ENCODE results near the gene PDE4A.
"Not testable (repeated sequence)": the region's sequence is repeated elsewhere in the genome, so short reads cannot be mapped to it uniquely, and the experiment has no call there.

Gene PDE4A

DNA sequence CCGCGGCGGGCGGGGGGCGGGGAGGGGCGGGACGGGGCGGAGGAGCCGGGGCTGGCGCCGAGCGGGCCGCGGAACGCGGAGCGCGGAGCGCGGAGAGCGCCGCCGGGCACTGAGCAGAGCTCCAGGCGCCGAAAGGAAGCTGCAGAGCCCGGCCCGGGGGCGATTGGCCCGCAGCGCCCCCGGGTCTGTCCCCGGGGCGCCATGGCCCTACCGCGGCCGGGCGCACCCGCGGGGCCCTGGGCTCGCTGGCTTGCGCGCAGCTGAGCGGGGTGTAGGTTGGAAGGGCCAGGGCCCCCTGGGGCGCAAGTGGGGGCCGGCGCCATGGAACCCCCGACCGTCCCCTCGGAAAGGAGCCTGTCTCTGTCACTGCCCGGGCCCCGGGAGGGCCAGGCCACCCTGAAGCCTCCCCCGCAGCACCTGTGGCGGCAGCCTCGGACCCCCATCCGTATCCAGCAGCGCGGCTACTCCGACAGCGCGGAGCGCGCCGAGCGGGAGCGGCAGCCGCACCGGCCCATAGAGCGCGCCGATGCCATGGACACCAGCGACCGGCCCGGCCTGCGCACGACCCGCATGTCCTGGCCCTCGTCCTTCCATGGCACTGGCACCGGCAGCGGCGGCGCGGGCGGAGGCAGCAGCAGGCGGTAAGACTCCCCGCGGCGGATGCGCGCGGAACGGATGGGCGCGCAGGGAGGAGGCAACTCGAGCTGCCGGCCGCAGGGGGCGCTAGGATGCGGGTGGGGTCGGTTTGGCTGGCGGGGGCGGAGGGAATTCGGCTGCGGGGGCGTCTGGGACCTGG, at the start of gene PDE4A:
Gene PDE4A (plus strand): TSS at position 95 of the 796 bp plus-strand sequence. CDS start 227 bp downstream, at position 322.
- in situ Hi-C loops (cut with MboI; ENCODE audit: low sequenced_read_pairs) = no loop called here
- Histone ChIP-seq H3K27me3 (ENCODE audit: low read depth) (no peaks in the 10 kb centered on the region), H3K36me3 (replicated peaks) (no peaks in the 10 kb centered on the region), H3K9me3 (no peaks in the 10 kb centered on the region; the same call in 1 of the 2 replicates), H3K4me3 (peak within 1 kb of the TSS; percentile 60), H3K4me1 (peaks cover 32% of the 10 kb centered on the region)
- DNase-seq (ENCODE audit: low spot score in 2 of 2) = peak; percentile 34 to 84

DNA sequence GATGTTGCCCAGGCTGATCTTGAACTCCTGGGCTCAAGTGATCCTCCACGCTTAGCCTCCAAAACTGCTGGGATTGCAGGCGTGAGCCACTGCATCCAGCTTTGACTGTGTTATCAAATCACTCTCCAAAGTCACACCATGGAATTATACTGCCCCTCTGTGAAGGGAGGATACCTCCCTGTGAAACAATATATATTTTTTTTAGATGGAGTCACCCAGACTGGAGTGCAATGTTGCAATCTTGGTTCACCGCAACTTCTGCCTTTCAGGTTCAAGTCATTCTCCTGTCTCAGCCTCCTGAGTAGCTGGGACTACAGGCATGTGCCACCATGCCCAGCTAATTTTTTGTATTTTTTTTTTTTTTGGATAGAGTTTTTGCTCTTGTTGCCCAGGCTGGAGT, 47.6 kb upstream of the PDE4A start:
- peaks cover 13% of the 10 kb centered on the region for H3K36me3 ChIP-seq (replicated peaks)
- DNase-seq (ENCODE audit: low spot score in 2 of 2) = no peak
- in situ Hi-C loops (cut with MboI; ENCODE audit: low sequenced_read_pairs) = no loop called here

DNA sequence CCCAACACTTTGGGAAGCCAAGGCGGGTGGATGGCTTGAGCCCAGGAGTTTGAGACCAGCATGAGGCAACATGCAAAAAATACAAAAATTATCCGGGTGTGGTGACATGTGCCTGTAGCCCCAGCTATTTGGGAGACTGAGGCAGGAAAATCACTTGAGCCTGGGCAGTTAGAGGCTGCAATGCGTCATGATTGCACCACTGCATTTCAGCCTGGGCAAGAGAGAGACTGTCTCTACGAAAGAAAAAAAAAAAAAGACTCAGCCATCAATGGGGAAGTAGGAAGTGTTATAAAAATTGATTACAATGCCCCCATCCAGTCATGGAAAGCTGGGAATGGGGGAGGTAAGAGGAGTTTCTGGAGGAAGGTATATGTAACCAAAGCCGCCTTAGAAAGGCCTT, 45.4 kb upstream of the PDE4A start:
- in situ Hi-C loops (cut with MboI; ENCODE audit: low sequenced_read_pairs) = no loop called here
- DNase-seq (ENCODE audit: low spot score in 2 of 2) = no peak
- no peaks in the 10 kb centered on the region for H3K27me3 ChIP-seq (ENCODE audit: low read depth)
- H3K36me3 ChIP-seq (replicated peaks) = peaks cover 5% of the 10 kb centered on the region
- no peak overlapping the region for H3K4me3 ChIP-seq
- H3K4me1 ChIP-seq = 0 out of 2 replicates have a peak, but pooled peaks cover 3% of the 10 kb centered on the region
- no peaks in the 10 kb centered on the region for H3K9me3 ChIP-seq

More for the DNA sequence above, 47.6 kb upstream of the PDE4A start:
- Histone ChIP-seq H3K4me1 (no peaks in the 10 kb centered on the region), H3K4me3 (no peak overlapping the region), H3K27me3 (ENCODE audit: low read depth) (no peaks in the 10 kb centered on the region), H3K9me3 (no peaks in the 10 kb centered on the region)

DNA sequence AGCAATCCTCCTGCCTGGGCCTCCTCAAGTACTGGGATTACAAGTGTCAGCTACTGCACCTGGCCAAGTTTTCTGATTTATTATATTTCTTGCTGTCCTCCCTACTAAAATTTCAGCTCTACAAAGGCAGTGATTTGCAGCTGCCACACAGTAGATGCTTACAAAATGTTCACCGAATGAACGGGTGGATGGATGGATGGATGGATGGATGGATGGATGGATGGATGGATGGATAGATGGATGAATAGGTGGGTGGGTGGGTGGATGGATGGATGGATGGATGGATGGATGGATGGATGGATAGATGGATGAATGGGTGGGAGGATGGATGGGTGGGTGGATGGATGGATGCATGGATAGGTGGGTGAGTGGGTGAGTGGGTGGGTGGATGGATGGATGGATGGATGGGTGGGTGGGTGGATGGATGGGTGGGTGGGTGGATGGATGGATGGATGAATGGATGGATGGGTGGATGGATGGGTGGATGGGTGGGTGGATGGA, 43.1 kb upstream of the PDE4A start:
- H3K27me3 ChIP-seq (ENCODE audit: low read depth); DNase-seq (ENCODE audit: low spot score in 2 of 2); H3K36me3 ChIP-seq (replicated peaks); H3K4me3 ChIP-seq; H3K4me1 ChIP-seq; in situ Hi-C loops (cut with MboI; ENCODE audit: low sequenced_read_pairs); H3K9me3 ChIP-seq: not testable (repeated sequence)

DNA sequence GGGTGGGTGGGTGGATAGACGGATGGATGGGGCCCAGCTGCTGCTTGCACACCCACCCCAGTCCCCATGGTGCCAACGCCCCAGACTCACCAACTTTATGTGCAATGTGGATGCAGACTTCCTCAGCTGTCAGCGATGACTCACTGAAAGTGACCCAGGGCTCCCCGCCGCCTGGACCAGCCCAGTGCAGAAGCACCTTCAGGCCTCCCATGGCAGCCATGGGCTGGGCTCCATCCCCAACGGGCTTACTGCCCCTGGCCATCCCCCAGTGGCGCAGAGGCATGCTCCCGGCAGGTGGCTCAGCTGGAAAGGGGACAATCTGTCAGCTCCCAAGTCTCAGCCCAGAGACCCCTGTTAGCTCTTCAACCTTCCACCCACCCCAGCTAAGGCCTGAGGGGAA, 42.2 kb upstream of the PDE4A start:
- in situ Hi-C loops (cut with MboI; ENCODE audit: low sequenced_read_pairs) = no loop called here
- 0 out of 2 replicates have a peak, but pooled peaks cover 3% of the 10 kb centered on the region for H3K4me1 ChIP-seq
- no peaks in the 10 kb centered on the region for H3K9me3 ChIP-seq
- H3K27me3 ChIP-seq (ENCODE audit: low read depth) = no peaks in the 10 kb centered on the region
- peaks cover 5% of the 10 kb centered on the region for H3K36me3 ChIP-seq (replicated peaks)
- no peak for DNase-seq (ENCODE audit: low spot score in 2 of 2)
- no peak overlapping the region for H3K4me3 ChIP-seq

DNA sequence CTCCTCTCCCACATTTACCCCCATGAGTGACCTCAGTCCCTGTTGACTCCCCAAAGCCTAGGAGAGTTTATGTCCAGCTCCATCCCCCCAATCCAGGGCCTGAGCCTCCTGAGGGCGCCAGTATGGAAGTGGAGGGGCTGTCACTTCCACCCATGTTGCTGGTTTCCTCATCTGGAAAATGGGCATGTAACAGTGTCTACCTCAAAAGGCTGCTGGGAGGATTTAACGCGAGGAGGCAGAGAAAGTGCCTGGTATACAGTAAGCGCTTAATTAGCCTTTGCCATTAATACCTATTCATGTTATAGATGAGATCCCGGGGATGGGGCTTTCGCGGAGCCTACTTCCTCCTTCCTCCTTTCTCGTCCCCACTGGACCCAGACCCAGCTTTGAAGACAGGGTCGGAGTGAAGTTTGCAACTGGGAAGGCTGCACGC, 40.4 kb upstream of the PDE4A start:
- H3K4me3 ChIP-seq = peak overlapping the region; percentile 86
- in situ Hi-C loops (cut with MboI; ENCODE audit: low sequenced_read_pairs) = loop anchor here (10.0 kb wide), 1 partner anchor 455 kb away; no protein-coding TSS in a partner anchor

DNA sequence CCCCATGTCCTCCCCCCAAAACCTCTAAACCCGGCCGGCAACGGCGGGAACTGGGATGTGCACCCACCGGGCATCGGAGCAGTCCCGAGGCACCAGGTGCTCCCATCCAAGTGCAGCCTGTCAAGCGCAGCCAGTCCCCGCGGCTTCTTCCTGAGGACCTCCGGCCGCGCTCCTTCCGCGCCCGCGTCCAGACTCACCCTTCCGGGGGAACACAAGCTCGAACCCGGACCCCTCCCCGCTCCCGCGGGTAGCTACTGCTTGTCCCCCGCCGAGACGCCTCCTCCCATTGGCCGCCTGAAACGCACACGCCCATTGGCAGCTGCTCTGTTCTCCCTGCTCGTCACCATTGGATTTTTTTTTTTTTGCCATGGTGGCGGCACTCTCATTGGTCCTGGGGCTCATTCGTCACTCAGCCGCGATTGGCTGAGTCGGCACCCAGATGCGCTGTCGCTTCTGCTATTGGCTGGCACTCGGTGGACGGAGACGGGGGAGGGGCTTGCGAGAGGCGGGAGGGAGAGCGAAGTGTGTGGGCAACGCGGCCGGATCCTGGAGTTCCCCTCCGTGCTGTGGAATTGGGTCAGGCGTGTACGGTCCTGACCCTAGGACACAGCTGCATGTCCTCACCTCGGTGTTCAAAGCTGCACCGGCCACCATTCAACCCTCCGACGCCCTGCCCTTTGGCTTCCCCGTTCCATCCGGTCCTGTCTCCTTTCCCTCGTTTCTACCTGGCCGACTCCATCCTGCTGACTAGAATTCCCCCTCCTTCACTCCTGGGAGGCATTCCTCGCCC, 39.8 kb upstream of the PDE4A start, which contains the start of gene TYK2:
Gene TYK2 (minus strand): TSS at position 260 of the 790 bp plus-strand sequence. CDS start 2,166 bp downstream, outside the sequence.
- Histone ChIP-seq H3K9me3 (no peaks in the 10 kb centered on the region), H3K36me3 (replicated peaks) (peaks cover 5% of the 10 kb centered on the region), H3K4me1 (0 out of 2 replicates have a peak, but pooled peaks cover 3% of the 10 kb centered on the region), H3K27me3 (ENCODE audit: low read depth) (no peaks in the 10 kb centered on the region), H3K4me3 (peak within 1 kb of the TSS; percentile 86)
- DNase-seq (ENCODE audit: low spot score in 2 of 2) = peak; percentile 96 to 99
- in situ Hi-C loops (cut with MboI; ENCODE audit: low sequenced_read_pairs) = loop anchor here (10.0 kb wide), 1 partner anchor 456 kb away; no protein-coding TSS in a partner anchor

More for the DNA sequence above, 40.4 kb upstream of the PDE4A start:
- Histone ChIP-seq H3K4me1 (0 out of 2 replicates have a peak, but pooled peaks cover 3% of the 10 kb centered on the region), H3K36me3 (replicated peaks) (peaks cover 5% of the 10 kb centered on the region), H3K9me3 (no peaks in the 10 kb centered on the region), H3K27me3 (ENCODE audit: low read depth) (no peaks in the 10 kb centered on the region)
- DNase-seq (ENCODE audit: low spot score in 2 of 2) = no peak

DNA sequence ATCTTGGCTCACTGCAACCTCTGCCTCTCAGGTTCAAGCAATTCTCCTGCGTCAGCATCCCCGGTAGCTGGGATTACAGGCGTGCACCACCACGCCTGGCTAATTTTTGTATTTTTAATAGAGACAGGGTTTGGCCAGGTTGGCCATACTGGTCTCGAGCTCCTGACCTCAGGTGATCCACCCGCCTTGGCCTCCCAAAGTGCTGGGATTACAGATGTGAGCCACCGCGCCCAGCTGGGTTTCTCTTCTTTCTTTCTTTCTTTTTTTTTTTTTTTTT, 37.2 kb upstream of the PDE4A start:
- not testable (repeated sequence) for H3K36me3 ChIP-seq (replicated peaks); H3K9me3 ChIP-seq; H3K27me3 ChIP-seq (ENCODE audit: low read depth); H3K4me3 ChIP-seq; H3K4me1 ChIP-seq; DNase-seq (ENCODE audit: low spot score in 2 of 2)
- in situ Hi-C loops (cut with MboI; ENCODE audit: low sequenced_read_pairs) = loop anchor here (10.0 kb wide), 1 partner anchor 458 kb away; no protein-coding TSS in a partner anchor

DNA sequence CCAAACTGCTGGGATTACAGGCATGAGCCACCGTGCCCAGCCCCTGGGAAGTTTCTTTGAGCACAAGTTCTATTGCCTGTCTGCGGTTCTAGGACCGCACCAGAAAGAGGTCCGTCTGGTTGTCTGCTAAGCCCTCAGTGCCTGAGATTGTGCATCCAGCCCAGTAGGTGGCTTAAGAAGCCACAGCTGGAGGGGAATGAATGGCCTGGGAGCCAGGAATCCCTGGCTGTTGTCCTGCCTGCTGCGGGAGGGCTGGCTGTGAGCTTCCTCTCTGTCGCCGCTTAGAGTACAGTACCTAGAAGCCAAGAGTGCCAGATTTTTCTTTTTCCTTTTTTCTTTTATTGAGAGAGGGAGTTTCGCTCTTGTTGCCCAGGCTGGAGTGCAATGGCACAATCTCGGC, 35.8 kb upstream of the PDE4A start:
- no peak for DNase-seq (ENCODE audit: low spot score in 2 of 2)
- Histone ChIP-seq H3K4me3 (no peak overlapping the region), H3K4me1 (0 out of 2 replicates have a peak, but pooled peaks cover 1% of the 10 kb centered on the region), H3K36me3 (replicated peaks) (peaks cover under 1% of the 10 kb centered on the region; the same call in 1 of the 2 replicates), H3K27me3 (ENCODE audit: low read depth) (no peaks in the 10 kb centered on the region), H3K9me3 (no peaks in the 10 kb centered on the region)
- in situ Hi-C loops (cut with MboI; ENCODE audit: low sequenced_read_pairs) = loop anchor here (10.0 kb wide), 1 partner anchor 460 kb away; no protein-coding TSS in a partner anchor

DNA sequence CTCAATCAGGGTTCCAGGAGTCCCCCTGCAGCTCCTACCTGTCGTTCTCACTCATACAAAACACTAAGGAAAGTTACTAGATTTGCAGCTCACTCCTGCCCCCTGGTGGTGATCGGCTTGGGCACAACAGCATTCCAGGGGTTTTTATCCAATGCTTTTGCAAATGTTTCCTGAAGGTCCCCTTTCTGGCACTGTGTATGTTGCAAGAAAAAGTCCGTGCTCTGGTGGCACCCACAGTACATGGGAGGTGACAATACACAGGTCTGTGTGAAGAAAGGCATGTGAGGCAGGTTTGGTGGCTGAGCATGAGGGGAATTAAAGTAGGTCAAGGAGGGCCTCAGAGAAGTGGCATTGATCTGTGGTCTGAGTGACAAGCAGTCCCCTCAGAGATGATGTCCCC, 31.4 kb upstream of the PDE4A start:
- Histone ChIP-seq H3K27me3 (ENCODE audit: low read depth) (no peaks in the 10 kb centered on the region), H3K4me3 (no peak overlapping the region), H3K36me3 (replicated peaks) (peaks cover 39% of the 10 kb centered on the region), H3K9me3 (no peaks in the 10 kb centered on the region), H3K4me1 (no peaks in the 10 kb centered on the region)
- in situ Hi-C loops (cut with MboI; ENCODE audit: low sequenced_read_pairs) = loop anchor here (5.0 to 10.0 kb wide), 2 partner anchors 117 to 464 kb away; partner anchors contain the start of gene ICAM1
- DNase-seq (ENCODE audit: low spot score in 2 of 2) = peak; percentile 71 to 94

DNA sequence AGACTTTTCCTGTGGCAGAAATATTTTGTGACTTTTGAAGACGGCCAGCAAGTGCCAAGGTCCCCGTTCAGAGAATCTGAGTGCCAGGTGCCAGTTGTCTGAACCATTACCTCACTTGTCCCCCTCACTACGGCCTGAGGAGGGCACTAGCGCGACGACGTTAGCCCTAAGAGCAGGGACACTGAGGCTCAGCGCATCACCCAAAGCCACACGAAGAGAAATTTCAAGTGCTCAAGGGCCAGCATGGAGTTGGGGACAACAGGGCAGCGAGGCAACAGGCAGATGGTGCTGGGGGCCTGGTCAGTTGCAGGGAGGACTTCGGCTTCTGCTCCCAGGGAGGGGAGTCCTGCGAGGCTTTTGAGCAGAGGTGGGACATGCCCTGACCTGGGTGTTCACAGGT, 30.5 kb upstream of the PDE4A start:
- no peaks in the 10 kb centered on the region for H3K9me3 ChIP-seq
- H3K4me1 ChIP-seq = no peaks in the 10 kb centered on the region
- DNase-seq (ENCODE audit: low spot score in 2 of 2) = peak in 1 of 2 experiments; percentile 43
- peaks cover 48% of the 10 kb centered on the region for H3K36me3 ChIP-seq (replicated peaks)
- in situ Hi-C loops (cut with MboI; ENCODE audit: low sequenced_read_pairs) = loop anchor here (5.0 to 10.0 kb wide), 2 partner anchors 118 to 465 kb away; partner anchors contain the start of gene ICAM1
- no peaks in the 10 kb centered on the region for H3K27me3 ChIP-seq (ENCODE audit: low read depth)
- H3K4me3 ChIP-seq = no peak overlapping the region

DNA sequence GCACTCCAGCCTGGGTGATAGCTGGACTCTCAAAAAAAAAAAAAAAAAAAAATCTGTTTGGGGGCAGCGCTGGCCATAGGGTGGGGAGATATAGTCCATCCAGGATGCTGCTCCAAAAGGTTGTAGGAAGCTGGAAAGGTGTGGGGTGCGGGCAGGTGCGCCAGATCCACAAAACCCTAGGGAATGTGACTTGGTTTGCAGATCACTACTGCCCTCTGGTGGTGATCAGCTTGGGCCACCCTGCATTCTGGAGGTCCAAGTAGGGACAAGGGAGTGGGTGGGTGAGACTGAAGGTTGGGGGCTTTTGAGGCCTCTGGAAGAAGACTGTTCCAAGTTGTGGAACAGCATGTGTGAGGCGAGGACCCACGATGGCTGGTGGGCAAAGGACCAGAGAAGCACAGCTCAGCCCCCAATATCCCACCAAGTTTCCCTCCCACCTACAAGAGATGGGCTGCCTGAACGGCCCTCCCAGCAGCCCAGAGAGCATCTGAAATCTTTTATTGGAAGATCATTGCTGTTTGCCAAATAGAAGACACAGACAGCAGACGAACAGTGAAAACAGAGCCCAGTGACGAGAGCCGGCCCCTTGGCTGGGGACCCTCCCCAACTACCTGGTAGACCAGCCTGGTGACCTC, 29.6 kb upstream of the PDE4A start:
- Histone ChIP-seq H3K4me3 (no peak overlapping the region), H3K9me3 (no peaks in the 10 kb centered on the region), H3K36me3 (replicated peaks) (peaks cover 54% of the 10 kb centered on the region), H3K27me3 (ENCODE audit: low read depth) (no peaks in the 10 kb centered on the region), H3K4me1 (no peaks in the 10 kb centered on the region)
- in situ Hi-C loops (cut with MboI; ENCODE audit: low sequenced_read_pairs) = no loop called here
- DNase-seq (ENCODE audit: low spot score in 2 of 2) = peak; percentile 46 to 85

DNA sequence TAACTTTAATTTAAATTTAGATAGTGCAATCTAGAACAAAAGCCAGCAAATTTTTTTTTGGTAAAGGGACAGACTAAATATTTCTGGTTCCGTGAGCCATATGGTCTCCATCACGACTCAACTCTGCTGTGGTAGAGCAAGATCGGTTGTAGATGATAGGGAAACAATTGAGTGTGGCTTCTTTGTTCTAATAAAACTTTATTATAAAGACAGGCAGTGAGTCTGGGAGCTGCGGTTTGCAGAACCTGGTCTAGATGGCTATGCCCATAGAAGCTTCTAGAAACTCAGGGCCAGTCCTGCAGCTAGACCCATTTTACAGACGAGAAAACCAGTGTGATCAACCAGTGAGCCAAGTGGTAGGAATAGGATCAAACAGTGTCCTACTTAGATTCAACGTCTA, 28.2 kb upstream of the PDE4A start:
- Histone ChIP-seq H3K4me1 (no peaks in the 10 kb centered on the region), H3K9me3 (no peaks in the 10 kb centered on the region), H3K4me3 (no peak overlapping the region), H3K36me3 (replicated peaks) (peaks cover 65% of the 10 kb centered on the region), H3K27me3 (ENCODE audit: low read depth) (no peaks in the 10 kb centered on the region)
- in situ Hi-C loops (cut with MboI; ENCODE audit: low sequenced_read_pairs) = no loop called here
- DNase-seq (ENCODE audit: low spot score in 2 of 2) = no peak

All from HAP-1 (cell line).